Right cardiac atrium (tissue), 5 donors: ENCODE measurements around the gene GADD45GIP1. TPM values are rescaled to one million over a fixed set of nuclear protein-coding genes. Genes with fewer than 3 reads are reported as not detected.

Source experiments
- ATAC-seq, 2 donors: fragments of 200-7000 bp; cut with Tn5 transposase; one replicate each; pipeline versions ENCODE4 v1.8.0 to v1.9.1; 2020; ENCODE audit warnings: moderate library complexity in 2 of 2, mild to moderate bottlenecking in 1 of 2
- DNase-seq, 3 donors: peaks; one replicate each; pipeline ENCODE4 v3.0.0-alpha.2; 2020
- H3K27ac ChIP-seq: one replicate; pipeline ENCODE4 v1.5.1; 2013; ENCODE audit warnings: mild to moderate bottlenecking, low read length, control low read depth, moderate library complexity
- H3K27me3 ChIP-seq: one replicate; pipeline ENCODE4 v1.6.1; 2013; ENCODE audit not compliant: control insufficient read depth, insufficient read depth
- H3K4me1 ChIP-seq: one replicate; pipeline ENCODE4 v1.6.1; 2013; ENCODE audit warnings: low read length; ENCODE audit not compliant: control insufficient read depth, insufficient read depth
- H3K4me3 ChIP-seq: one replicate; pipeline ENCODE4 v1.5.1; 2013; ENCODE audit warnings: low read length, control low read depth
- H3K9me3 ChIP-seq: one replicate; pipeline ENCODE4 v1.6.1; 2013; ENCODE audit warnings: low read length; ENCODE audit not compliant: control insufficient read depth
- WGBS: extraction: QIAGEN DNeasy Blood & Tissue Kit; methylation state at CpG from one replicate; pipeline ENCODE4 v1.1.7; 2013; 5-methylcytosine and 5-hydroxymethylcytosine counted together
- intact Hi-C, 4 donors: fragments of 100-400 bp; cut with DNase I; formaldehyde crosslinking; loops; one replicate each; pipeline versions ENCODE4 v1.11.0 to v1.14.0; 2022 to 2023
- polyA plus RNA-seq: library from polyadenylated mRNA; stranded (reverse); fragments of 200-250 nt; gene quantifications from one replicate; pipeline ENCODE4 v1.2.3, GENCODE V29; 2013
- total RNA-seq, 4 donors: library from RNA; stranded (reverse); fragmentation: NEBNext Ultra II Directional; extraction: Animal tissue kit (Norgen Biotek cat#: 25700); gene quantifications; one replicate each; pipeline ENCODE4 v1.2.1, GENCODE V29; 2021
- donor health status: healthy with polysubstance abuse.
- donor health status: DM: no; HTN: yes; CAD: no.
- donor health status: DM: no; HTN: no; CAD: no.
- donor health status: DM: no; HTN: yes; CAD: no; lungs with severe emphysema.
- donor health status: DM: yes; HTN: yes; CAD: no.

GADD45GIP1 gene
- total and polyA plus RNA-seq, 5 donors: 24.3 to 64.5 (median 32.1) TPM

GRCh38 chr19:12997179-12997966 lies 40.4 kb upstream of the GADD45GIP1 start:
- Histone ChIP-seq H3K27ac (peak overlapping the region; percentile 1), H3K27me3 (no peaks in the 10 kb centered on the region), H3K9me3 (no peaks in the 10 kb centered on the region), H3K4me3 (peak overlapping the region; percentile 95), H3K4me1 (peaks cover 5% of the 10 kb centered on the region)
- peak in 2 of 3 donors; percentile 15 to 53 for DNase-seq
- 74% methylated on average over 25 of the region's 25 CpGs for WGBS
- intact Hi-C loops: loop anchor here in 1 of 4 donors (10.0 kb wide), 1 partner anchor 67 kb away; no protein-coding TSS in a partner anchor
- no peak for ATAC-seq

GRCh38 chr19:12996406-12997094 lies 39.5 kb upstream of the GADD45GIP1 start:
- Histone ChIP-seq H3K4me3 (peak overlapping the region; percentile 95), H3K27me3 (no peaks in the 10 kb centered on the region), H3K27ac (peak overlapping the region; percentile 34), H3K4me1 (peaks cover 5% of the 10 kb centered on the region), H3K9me3 (no peaks in the 10 kb centered on the region)
- 6% methylated on average over 52 of the region's 52 CpGs for WGBS
- intact Hi-C loops: loop anchor here in 1 of 4 donors (10.0 kb wide), 1 partner anchor 68 kb away; no protein-coding TSS in a partner anchor
- DNase-seq (peak; percentile 53 to 83 (median 83)), ATAC-seq (peak; percentile 61 to 69)

- DNase-seq (peak; percentile 63 to 83 (median 81)), ATAC-seq (peak; percentile 6 to 25)
- H3K4me3 ChIP-seq: peak overlapping the region; percentile 95
- H3K4me1 ChIP-seq: peaks cover 3% of the 10 kb centered on the region
- H3K27me3 ChIP-seq: no peaks in the 10 kb centered on the region
- peak overlapping the region; percentile 22 for H3K27ac ChIP-seq
- under 1% methylated on average over 129 of the region's 129 CpGs for WGBS
- intact Hi-C loops: loop anchor here in 1 of 4 donors (10.0 kb wide), 1 partner anchor 69 kb away; no protein-coding TSS in a partner anchor
- no peaks in the 10 kb centered on the region for H3K9me3 ChIP-seq
Observed at GRCh38 chr19:12995596-12996405, 38.8 kb upstream of the GADD45GIP1 start.

GRCh38 chr19:12994701-12995595 lies 37.9 kb upstream of the GADD45GIP1 start, which contains the start of gene NFIX:
NFIX (plus strand) TSS chr19:12995475; CDS start chr19:12995838, 363 bp downstream.
- peak; percentile 35 to 42 for ATAC-seq
- H3K27me3 ChIP-seq: no peaks in the 10 kb centered on the region
- intact Hi-C loops: loop anchor here in 1 of 4 donors (10.0 kb wide), 1 partner anchor 70 kb away; no protein-coding TSS in a partner anchor
- DNase-seq: peak; percentile 81 to 91 (median 90)
- H3K27ac ChIP-seq: peak within 1 kb of the TSS; percentile 22
- peaks cover 3% of the 10 kb centered on the region for H3K4me1 ChIP-seq
- H3K9me3 ChIP-seq: no peaks in the 10 kb centered on the region
- WGBS: 9% methylated on average over 84 of the region's 84 CpGs
- peak within 1 kb of the TSS; percentile 95 for H3K4me3 ChIP-seq

- H3K4me3 ChIP-seq: no peak overlapping the region
- ATAC-seq (no peak), DNase-seq (peak in 1 of 3 donors; percentile 53)
- peaks cover 3% of the 10 kb centered on the region for H3K4me1 ChIP-seq
- H3K9me3 ChIP-seq: no peaks in the 10 kb centered on the region
- intact Hi-C loops: loop anchor here in 1 of 4 donors (10.0 kb wide), 1 partner anchor 71 kb away; no protein-coding TSS in a partner anchor
- WGBS: 89% methylated on average over 7 of the region's 7 CpGs
- H3K27ac ChIP-seq: no peak overlapping the region
- H3K27me3 ChIP-seq: no peaks in the 10 kb centered on the region
Observed at GRCh38 chr19:12993562-12993961, 36.5 kb upstream of the GADD45GIP1 start.

GRCh38 chr19:12992729-12993128 lies 35.7 kb upstream of the GADD45GIP1 start:
- Histone ChIP-seq H3K4me3 (no peak overlapping the region), H3K9me3 (no peaks in the 10 kb centered on the region), H3K4me1 (peaks cover 3% of the 10 kb centered on the region), H3K27me3 (no peaks in the 10 kb centered on the region), H3K27ac (no peak overlapping the region)
- 97% methylated on average over 11 of the region's 11 CpGs for WGBS
- intact Hi-C loops: loop anchor here in 1 of 4 donors (10.0 kb wide), 1 partner anchor 72 kb away; no protein-coding TSS in a partner anchor
- no peak for ATAC-seq
- peak in 1 of 3 donors; percentile 28 for DNase-seq

GRCh38 chr19:12991296-12991695 lies 34.3 kb upstream of the GADD45GIP1 start:
- Histone ChIP-seq H3K4me1 (no peaks in the 10 kb centered on the region), H3K27ac (no peak overlapping the region), H3K27me3 (no peaks in the 10 kb centered on the region), H3K9me3 (no peaks in the 10 kb centered on the region), H3K4me3 (no peak overlapping the region)
- DNase-seq (no peak), ATAC-seq (no peak)
- 94% methylated on average over 5 of the region's 5 CpGs for WGBS
- intact Hi-C loops: loop anchor here in 1 of 4 donors (10.0 kb wide), 1 partner anchor 74 kb away; no protein-coding TSS in a partner anchor

- Histone ChIP-seq H3K4me1 (no peaks in the 10 kb centered on the region), H3K27ac (no peak overlapping the region), H3K4me3 (no peak overlapping the region), H3K27me3 (no peaks in the 10 kb centered on the region), H3K9me3 (no peaks in the 10 kb centered on the region)
- no peak for ATAC-seq
- no peak for DNase-seq
- intact Hi-C loops: loop anchor here in 1 of 4 donors (10.0 kb wide), 1 partner anchor 74 kb away; no protein-coding TSS in a partner anchor
- 73% methylated on average over 3 of the region's 3 CpGs for WGBS
Observed at GRCh38 chr19:12990853-12991252, 33.8 kb upstream of the GADD45GIP1 start.

GRCh38 chr19:12990431-12990830 lies 33.4 kb upstream of the GADD45GIP1 start:
- no peaks in the 10 kb centered on the region for H3K27me3 ChIP-seq
- intact Hi-C loops: loop anchor here in 1 of 4 donors (10.0 kb wide), 1 partner anchor 74 kb away; no protein-coding TSS in a partner anchor
- H3K4me1 ChIP-seq: no peaks in the 10 kb centered on the region
- H3K27ac ChIP-seq: no peak overlapping the region
- H3K9me3 ChIP-seq: no peaks in the 10 kb centered on the region
- no peak overlapping the region for H3K4me3 ChIP-seq
- ATAC-seq (no peak), DNase-seq (no peak)
- WGBS: 49% methylated on average over 22 of the region's 22 CpGs
